CD4-positive, alpha-beta T cell (primary cell): ENCODE measurements around the gene ZNF593. TPM values are rescaled to one million over a fixed set of nuclear protein-coding genes. Genes with fewer than 3 reads are reported as not detected.

Source experiments
- ATAC-seq: fragments of 200-7000 bp; cut with Tn5 transposase; one replicate; pipeline ENCODE4 v1.10.0; 2022; ENCODE audit warnings: mild to moderate bottlenecking; ENCODE audit not compliant: poor library complexity
- CTCF ChIA-PET: fragments of 350-600 bp; sonication (Branson Sonifier 250); formaldehyde crosslinking; loops from one replicate; lab custom pipeline; 2021; ENCODE audit warnings: antibody characterized with exemption, inconsistent platforms; lab: Charles Lee
- POLR2A ChIA-PET: fragments of 350-600 bp; sonication (Branson Sonifier 250); formaldehyde crosslinking; loops from one replicate; lab custom pipeline; 2021; ENCODE audit warnings: antibody characterized with exemption, inconsistent platforms; lab: Charles Lee
- DNase-seq, 14 experiments: peaks; one replicate each; pipeline ENCODE4 v3.0.0-alpha.2; 2013 to 2020; ENCODE audit warnings: mixed read lengths in 2 of 14
- H3K27ac ChIP-seq, 2 donors: one replicate each; pipeline versions ENCODE4 v1.5.1 to v1.7.0; 2013; ENCODE audit warnings: low read length in 2 of 2, low read depth in 1 of 2, mild to moderate bottlenecking in 1 of 2
- H3K27me3 ChIP-seq, 2 experiments: 1 replicate in 1 of 2; 2 replicates in 1 of 2; pipeline versions ENCODE4 v1.6.1 to v1.7.0; 2013; ENCODE audit warnings: low read length in 2 of 2, control low read depth in 1 of 2, mild to moderate bottlenecking in 1 of 2, moderate library complexity in 1 of 2; ENCODE audit not compliant: insufficient read depth in 2 of 2, control insufficient read depth in 1 of 2
- H3K36me3 ChIP-seq: one replicate; pipeline ENCODE4 v1.6.1; 2013; ENCODE audit warnings: low read length, control low read depth; ENCODE audit not compliant: insufficient read depth
- H3K4me1 ChIP-seq: one replicate; pipeline ENCODE4 v1.6.1; 2013; ENCODE audit warnings: low read length, control low read depth; ENCODE audit not compliant: insufficient read depth
- H3K4me3 ChIP-seq: one replicate; pipeline ENCODE4 v1.5.1; 2013; ENCODE audit warnings: mild to moderate bottlenecking, low read length, moderate library complexity
- H3K9me3 ChIP-seq, 2 experiments: 1 replicate in 1 of 2; 2 replicates in 1 of 2; pipeline versions ENCODE4 v1.6.1 to v1.7.0; 2013; ENCODE audit warnings: low read length in 2 of 2, mild to moderate bottlenecking in 2 of 2, control low read depth in 1 of 2, moderate library complexity in 1 of 2; ENCODE audit not compliant: control insufficient read depth in 1 of 2, insufficient read depth in 1 of 2
- H3K27ac Mint-ChIP-seq: one replicate; pipeline ENCODE4 v1.8.0; 2020; ENCODE audit warnings: mixed read lengths
- H3K27me3 Mint-ChIP-seq: one replicate; pipeline ENCODE4 v1.8.0; 2021; ENCODE audit warnings: mixed read lengths
- H3K36me3 Mint-ChIP-seq: one replicate; pipeline ENCODE4 v1.8.0; 2021; ENCODE audit warnings: low read depth, mixed read lengths
- H3K4me1 Mint-ChIP-seq: one replicate; pipeline ENCODE4 v1.8.0; 2021; ENCODE audit warnings: low read depth, mixed read lengths
- H3K4me3 Mint-ChIP-seq: one replicate; pipeline ENCODE4 v1.8.0; 2020; ENCODE audit warnings: mild to moderate bottlenecking, mixed read lengths
- H3K9me3 Mint-ChIP-seq: one replicate; pipeline ENCODE4 v1.8.0; 2020; ENCODE audit warnings: mixed read lengths
- CTCF ChIP-seq: fragments of 200-600 bp; IDR thresholded peaks from one replicate; pipeline ENCODE4 v1.8.0; 2022; ENCODE audit warnings: antibody characterized with exemption, mild to moderate bottlenecking
- intact Hi-C, 2 experiments: fragments of 100-400 bp; cut with DNase I in 1 of 2; cut with micrococcal nuclease in 1 of 2; formaldehyde crosslinking; loops; one replicate each; pipeline versions ENCODE4 v1.15.1 to v1.9.0; 2023 to 2025; cut with DNase I, micrococcal nuclease
- total RNA-seq, 174 experiments: library from RNA in 2 of 174; stranded (reverse) in 2 of 174; gene quantifications; one replicate each; pipeline ENCODE4 v1.2.3 and lab custom pipeline; 2021 to 2026

ZNF593 gene
- total RNA-seq, 2 experiments from 2014 or later, result 5.0 to 6.6 TPM

- ChIA-PET CTCF (interaction anchor here (0.9 to 3.0 kb wide), 2 partner anchors 31 to 34 kb away, joined by 4 to 17 read pairs; partner anchors contain the start of genes CEP85 and ZNF593), POLR2A (no interaction called here)
- peaks cover 34% of the 10 kb centered on the region for H3K4me1 ChIP-seq
- ATAC-seq, result no peak
- TF ChIP-seq CTCF, result no peak
- H3K9me3 ChIP-seq, result no peaks in the 10 kb centered on the region
- intact Hi-C loops, result no loop called here
- no peak for DNase-seq
- H3K27ac ChIP-seq, result no peak overlapping the region
- Mint-ChIP-seq H3K4me1 (peaks cover 23% of the 10 kb centered on the region), H3K27me3 (no peaks in the 10 kb centered on the region), H3K27ac (no peak overlapping the region), H3K4me3 (no peak overlapping the region), H3K36me3 (no peaks in the 10 kb centered on the region), H3K9me3 (no peaks in the 10 kb centered on the region)
- H3K4me3 ChIP-seq, result no peak overlapping the region
- H3K27me3 ChIP-seq, result no peaks in the 10 kb centered on the region
- no peaks in the 10 kb centered on the region for H3K36me3 ChIP-seq
These were observed 30.7 kb downstream of the ZNF593 start for GRCh38 chr1:26200413-26200812.

GRCh38 chr1:26203642-26204318 is 34.1 kb downstream of the ZNF593 start:
- Histone ChIP-seq H3K4me3 (no peak overlapping the region), H3K9me3 (no peaks in the 10 kb centered on the region), H3K27me3 (no peaks in the 10 kb centered on the region), H3K27ac (no peak overlapping the region), H3K4me1 (peaks cover 34% of the 10 kb centered on the region), H3K36me3 (no peaks in the 10 kb centered on the region)
- ATAC-seq (no peak), DNase-seq (no peak)
- ChIA-PET CTCF (interaction anchor here (1.2 to 1.4 kb wide), 2 partner anchors 34 to 117 kb away, joined by 3 read pairs; partner anchors contain the start of gene ZNF593), POLR2A (no interaction called here)
- H3K36me3 Mint-ChIP-seq, result no peaks in the 10 kb centered on the region
- H3K27ac Mint-ChIP-seq, result no peak overlapping the region
- H3K4me3 Mint-ChIP-seq, result no peak overlapping the region
- no peaks in the 10 kb centered on the region for H3K9me3 Mint-ChIP-seq
- H3K27me3 Mint-ChIP-seq, result no peaks in the 10 kb centered on the region
- intact Hi-C loops, result no loop called here
- H3K4me1 Mint-ChIP-seq, result peaks cover 23% of the 10 kb centered on the region
- TF ChIP-seq CTCF, result no peak

- no peaks in the 10 kb centered on the region for H3K36me3 Mint-ChIP-seq
- ATAC-seq (no peak), DNase-seq (no peak)
- H3K4me1 Mint-ChIP-seq, result no peaks in the 10 kb centered on the region
- no peak overlapping the region for H3K4me3 ChIP-seq
- H3K9me3 ChIP-seq, result no peaks in the 10 kb centered on the region
- intact Hi-C loops, result no loop called here
- H3K9me3 Mint-ChIP-seq, result no peaks in the 10 kb centered on the region
- ChIA-PET POLR2A (no interaction called here), CTCF (interaction anchor here (0.8 to 1.9 kb wide), 4 partner anchors 8 to 207 kb away, joined by 3 to 6 read pairs (median 6); partner anchors contain the start of genes CEP85 and ZNF593)
- TF ChIP-seq CTCF, result no peak
- no peaks in the 10 kb centered on the region for H3K36me3 ChIP-seq
- no peak overlapping the region for H3K27ac Mint-ChIP-seq
- H3K27me3 ChIP-seq, result no peaks in the 10 kb centered on the region
- no peak overlapping the region for H3K27ac ChIP-seq
- H3K4me3 Mint-ChIP-seq, result no peak overlapping the region
- no peaks in the 10 kb centered on the region for H3K4me1 ChIP-seq
- H3K27me3 Mint-ChIP-seq, result no peaks in the 10 kb centered on the region
These were observed 40.6 kb downstream of the ZNF593 start for GRCh38 chr1:26210147-26210870.
